Endodermal cell (in vitro differentiated cells): Measurements from ENCODE around the gene GABRG3. TPM values are rescaled to one million over a fixed set of nuclear protein-coding genes. Genes with fewer than 3 reads are reported as not detected.

Source experiments
- DNase-seq: peaks from one replicate; pipeline ENCODE4 v3.0.0-alpha.2; 2017
- H3K27ac ChIP-seq: 2 replicates; pipeline ENCODE4 v1.5.1; 2013; ENCODE audit warnings: mild to moderate bottlenecking, low read depth, low read length, moderate library complexity
- H3K27me3 ChIP-seq: 2 replicates; pipeline ENCODE4 v1.6.1; 2013; ENCODE audit warnings: mild to moderate bottlenecking, low read length, moderate library complexity; ENCODE audit not compliant: insufficient read depth, control insufficient read depth, poor library complexity, severe bottlenecking
- H3K36me3 ChIP-seq: 2 replicates; pipeline ENCODE4 v1.7.0; 2013; ENCODE audit warnings: mild to moderate bottlenecking, low read length, moderate library complexity; ENCODE audit not compliant: control insufficient read depth, insufficient read depth
- H3K4me1 ChIP-seq: one replicate; pipeline ENCODE4 v1.7.0; 2013; ENCODE audit warnings: low read length; ENCODE audit not compliant: control insufficient read depth, insufficient read depth
- H3K4me3 ChIP-seq: 2 replicates; pipeline ENCODE4 v1.5.1; 2013; ENCODE audit warnings: mild to moderate bottlenecking, low read length, moderate library complexity
- H3K9ac ChIP-seq: 2 replicates; pipeline ENCODE4 v1.6.1; 2013; ENCODE audit warnings: mild to moderate bottlenecking, low read length, moderate library complexity; ENCODE audit not compliant: poor library complexity, severe bottlenecking; ENCODE audit errors: extremely low read depth
- H3K9me3 ChIP-seq: 2 replicates; pipeline ENCODE4 v1.6.1; 2013; ENCODE audit warnings: mild to moderate bottlenecking, low read length, moderate library complexity; ENCODE audit not compliant: control insufficient read depth
- H3K27ac Mint-ChIP-seq: 2 replicates; pipeline ENCODE4 v1.8.0; 2020; ENCODE audit warnings: mixed read lengths
- H3K27me3 Mint-ChIP-seq: 2 replicates; pipeline ENCODE4 v1.8.0; 2021; ENCODE audit warnings: mild to moderate bottlenecking, mixed read lengths; ENCODE audit not compliant: insufficient read depth
- H3K36me3 Mint-ChIP-seq: 2 replicates; pipeline ENCODE4 v1.8.0; 2020; ENCODE audit warnings: low read depth, mixed read lengths
- H3K4me1 Mint-ChIP-seq: 2 replicates; pipeline ENCODE4 v1.8.0; 2020; ENCODE audit warnings: mixed read lengths
- H3K4me3 Mint-ChIP-seq: 2 replicates; pipeline ENCODE4 v1.8.0; 2020; ENCODE audit warnings: mild to moderate bottlenecking, moderate library complexity, mixed read lengths
- H3K9me3 Mint-ChIP-seq: 2 replicates; pipeline ENCODE4 v1.8.0; 2020; ENCODE audit warnings: mild to moderate bottlenecking, mixed read lengths
- CTCF ChIP-seq: fragments of 200-600 bp; sonication (generic); conservative IDR thresholded peaks from 2 replicates; pipeline ENCODE4 v1.5.0; 2021; ENCODE audit warnings: antibody characterized with exemption, mild to moderate bottlenecking
- WGBS, 2 experiments: methylation state at CpG; one replicate each; pipeline versions ENCODE4 v1.1.5 to v1.1.7; 2013; ENCODE audit warnings: missing lambda C conversion rate in 2 of 2, mixed read lengths in 1 of 2; ENCODE audit not compliant: insufficient coverage in 1 of 2, insufficient read length in 1 of 2; 5-methylcytosine and 5-hydroxymethylcytosine counted together
- total RNA-seq, 2 donors: library from RNA; stranded (reverse); fragmentation: NEBNext Ultra II Directional in 1 of 2; extraction: Animal tissue kit (Norgen Biotek cat#: 25700) in 1 of 2; gene quantifications; 2 replicates in 1 of 2; 3 replicates in 1 of 2; pipeline ENCODE4 v1.2.1, GENCODE V29; 2021

GABRG3 gene
- total RNA-seq, 2 donors from 2014 or later: 0.48 to 0.84 TPM

GRCh38 chr15:27457766-27458165 lies 486.8 kb downstream of the GABRG3 start:
- no peaks in the 10 kb centered on the region for H3K27me3 ChIP-seq
- no peaks in the 10 kb centered on the region for H3K4me1 ChIP-seq
- no peak overlapping the region for H3K4me3 ChIP-seq
- Mint-ChIP-seq H3K36me3 (no peaks in the 10 kb centered on the region), H3K27me3 (no peaks in the 10 kb centered on the region), H3K9me3 (no peaks in the 10 kb centered on the region), H3K4me3 (no peak overlapping the region), H3K4me1 (no peaks in the 10 kb centered on the region), H3K27ac (no peak overlapping the region)
- no peak overlapping the region for H3K27ac ChIP-seq
- no peaks in the 10 kb centered on the region for H3K36me3 ChIP-seq
- DNase-seq: no peak
- no peaks in the 10 kb centered on the region for H3K9me3 ChIP-seq
- TF ChIP-seq CTCF: no peak
- 93 to 96% methylated on average over 4 to 6 of the region's 6 CpGs for whole genome bisulfite sequencing, 2 experiments
- H3K9ac ChIP-seq: no peak overlapping the region

DNA sequence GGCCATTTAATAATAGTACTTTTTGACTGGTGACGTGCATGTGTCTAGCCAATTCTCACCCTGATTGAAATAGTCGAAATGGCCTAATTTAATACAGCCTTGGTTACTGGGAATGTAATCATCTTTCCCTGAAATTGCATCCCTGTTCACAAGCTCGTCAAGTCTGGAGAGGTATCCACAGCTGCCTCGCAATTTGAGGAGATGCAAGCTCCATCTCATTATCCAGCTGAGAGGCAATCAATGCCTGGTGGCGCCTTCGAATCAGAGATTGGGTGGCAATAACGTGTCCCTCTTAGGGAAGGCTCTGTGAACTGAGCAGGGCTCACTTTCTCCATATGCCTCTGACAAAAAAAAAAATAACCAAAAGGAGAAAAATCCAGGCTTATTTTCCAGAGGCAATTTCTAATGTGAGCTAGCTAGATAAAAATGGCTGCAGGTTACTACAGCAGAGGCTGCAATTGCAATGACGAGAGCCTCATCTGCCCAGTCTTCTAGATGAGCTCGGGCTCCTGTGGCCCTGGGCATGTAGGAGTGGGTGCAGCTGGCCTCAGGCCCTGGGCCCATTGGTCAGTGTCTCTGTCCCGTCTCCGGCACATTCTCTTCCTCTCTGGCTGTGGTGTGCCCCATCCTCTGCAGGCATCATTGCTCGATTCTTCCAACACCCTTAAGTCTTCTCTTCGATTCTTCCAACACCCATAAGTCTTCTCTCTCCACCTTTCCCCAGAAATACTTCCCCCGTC lies 487.5 kb downstream of the GABRG3 start:
- H3K9me3 Mint-ChIP-seq: no peaks in the 10 kb centered on the region
- Histone ChIP-seq H3K9me3 (no peaks in the 10 kb centered on the region), H3K36me3 (no peaks in the 10 kb centered on the region), H3K9ac (no peak overlapping the region), H3K27ac (no peak overlapping the region), H3K4me1 (no peaks in the 10 kb centered on the region), H3K4me3 (no peak overlapping the region), H3K27me3 (no peaks in the 10 kb centered on the region)
- no peaks in the 10 kb centered on the region for H3K4me1 Mint-ChIP-seq
- no peak overlapping the region for H3K27ac Mint-ChIP-seq
- H3K27me3 Mint-ChIP-seq: no peaks in the 10 kb centered on the region
- no peaks in the 10 kb centered on the region for H3K36me3 Mint-ChIP-seq
- WGBS, 2 experiments: 93% methylated on average over 13 to 14 of the region's 14 CpGs
- TF ChIP-seq CTCF: no peak
- H3K4me3 Mint-ChIP-seq: no peak overlapping the region
- DNase-seq: no peak

DNA sequence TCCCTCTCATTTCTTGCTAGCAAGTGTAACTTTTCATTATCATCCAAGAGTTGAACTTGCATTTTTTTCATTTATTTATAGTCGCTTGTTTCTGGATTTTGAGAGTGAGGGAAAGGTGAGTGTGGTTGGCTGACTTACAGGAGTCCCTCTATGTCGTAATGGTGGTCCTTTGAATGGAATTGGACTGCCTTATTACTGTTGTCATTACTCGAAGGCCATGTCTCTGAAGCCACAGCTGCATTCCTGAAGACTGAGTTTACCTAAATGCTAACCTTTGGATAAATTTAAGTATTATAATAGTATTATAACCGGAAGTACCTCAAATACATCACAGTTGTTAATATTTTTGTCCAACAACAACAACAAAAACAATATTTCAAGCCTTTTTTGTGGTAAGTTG lies 488.9 kb downstream of the GABRG3 start:
- Histone ChIP-seq H3K4me3 (no peak overlapping the region), H3K9me3 (no peaks in the 10 kb centered on the region), H3K9ac (no peak overlapping the region), H3K27ac (no peak overlapping the region), H3K27me3 (no peaks in the 10 kb centered on the region), H3K4me1 (no peaks in the 10 kb centered on the region), H3K36me3 (no peaks in the 10 kb centered on the region)
- Mint-ChIP-seq H3K27me3 (no peaks in the 10 kb centered on the region), H3K27ac (no peak overlapping the region), H3K36me3 (no peaks in the 10 kb centered on the region), H3K4me3 (no peak overlapping the region), H3K4me1 (no peaks in the 10 kb centered on the region), H3K9me3 (no peaks in the 10 kb centered on the region)
- no peak for DNase-seq
- WGBS, 2 experiments: 94% methylated on average over 4 of the region's 4 CpGs; no CpG with 5 or more reads in 1 of the 2 experiments
- no peak for TF ChIP-seq CTCF
